HG02678 (cell line): ENCODE data around the gene GTF2IRD1.
"Not testable (repeated sequence)": the region's sequence is repeated elsewhere in the genome, so short reads cannot be mapped to it uniquely, and the experiment has no call there.

Experiments used
- ATAC-seq: cut with Tn5 transposase; IDR thresholded peaks from one replicate; pipeline ENCODE4 v1.9.1; 2021; ENCODE audit warnings: mild to moderate bottlenecking, moderate library complexity; ENCODE audit not compliant: unreplicated experiment

GTF2IRD1 gene

GRCh38 chr7:74466196-74466813, 12.6 kb downstream of the GTF2IRD1 start:
- no peak for ATAC-seq

GRCh38 chr7:74467876-74468275, 14.2 kb downstream of the GTF2IRD1 start:
- no peak for ATAC-seq

- ATAC-seq, result no peak
Observed at GRCh38 chr7:74470504-74470903, 16.8 kb downstream of the GTF2IRD1 start.

GRCh38 chr7:74473116-74473515, 19.4 kb downstream of the GTF2IRD1 start:
- no peak for ATAC-seq

GRCh38 chr7:74474271-74474865, 20.7 kb downstream of the GTF2IRD1 start:
- no peak for ATAC-seq

DNA sequence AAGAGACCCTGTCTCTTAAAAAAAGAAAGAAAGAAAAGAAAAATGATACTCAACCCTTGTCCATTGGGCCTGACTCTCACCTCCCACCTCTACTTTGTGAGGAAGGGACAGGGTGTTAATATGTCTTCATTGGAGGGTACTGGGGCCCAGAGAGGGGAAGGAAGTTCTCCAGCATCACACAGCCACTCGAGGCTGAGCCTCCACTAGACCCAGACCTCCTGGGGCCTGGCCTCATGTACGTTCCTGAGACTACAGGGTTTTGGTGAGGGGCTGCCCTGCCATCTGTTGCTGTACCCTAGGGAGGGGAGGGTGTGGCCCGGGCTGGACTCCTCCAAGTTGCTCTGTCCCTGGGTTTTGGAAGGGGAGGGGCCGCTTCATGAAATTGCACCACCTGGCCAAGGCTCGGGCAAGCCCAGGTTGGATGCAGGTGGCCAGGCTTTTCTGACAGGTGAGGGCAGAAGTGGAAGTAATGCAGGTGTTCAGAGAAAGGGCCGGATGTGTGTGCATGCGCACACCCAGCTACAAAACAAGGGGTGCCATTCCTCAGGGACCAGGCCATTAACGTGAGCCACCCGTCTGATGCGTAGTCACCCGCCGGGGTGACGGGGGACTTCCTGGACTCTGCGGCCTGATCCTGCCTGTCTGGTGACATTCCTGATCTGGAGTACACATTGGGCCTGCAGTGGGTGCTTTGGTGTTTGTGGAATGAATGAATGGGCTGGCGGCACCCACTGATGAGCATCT, 21.7 kb downstream of the GTF2IRD1 start:
- no peak for ATAC-seq

DNA sequence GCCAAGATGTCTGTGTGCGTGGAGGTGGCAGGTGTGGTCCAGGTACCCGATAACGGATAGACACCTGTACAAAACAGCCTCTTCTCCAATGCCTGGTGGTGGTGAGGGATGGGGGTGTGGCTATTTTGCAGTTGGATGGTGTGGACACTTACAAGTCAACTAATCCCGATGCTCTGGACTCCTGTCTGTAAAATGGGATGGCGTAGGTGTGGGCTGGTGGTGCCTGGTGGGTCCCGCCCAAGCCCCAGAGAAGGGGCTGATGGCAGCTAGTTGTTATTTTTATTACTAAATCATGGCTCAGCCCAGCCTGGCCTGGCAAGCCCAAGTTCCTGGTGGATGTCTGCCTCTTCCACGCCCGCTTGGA, 22.3 kb downstream of the GTF2IRD1 start:
- ATAC-seq, result no peak

DNA sequence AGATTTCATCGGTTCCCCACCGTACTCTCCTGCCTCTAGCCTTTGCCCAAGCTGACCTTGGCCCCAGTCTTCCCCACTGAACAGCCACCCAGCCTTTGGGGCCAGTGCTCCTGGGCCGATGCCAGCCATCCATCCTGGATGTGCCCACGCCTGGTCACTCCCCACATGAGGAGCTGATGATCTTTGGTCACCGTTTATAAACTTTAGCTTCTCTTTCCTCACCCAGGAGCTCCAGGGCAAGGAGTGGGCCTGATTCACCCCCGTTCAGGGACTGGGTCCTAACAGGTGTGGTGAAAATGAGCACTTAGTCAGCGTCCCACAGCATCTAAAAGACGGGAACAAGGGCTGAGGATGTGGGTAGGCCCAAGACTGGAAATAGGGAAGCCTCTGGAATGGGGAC, 22.9 kb downstream of the GTF2IRD1 start:
- no peak for ATAC-seq

GRCh38 chr7:74478671-74479065, 25.0 kb downstream of the GTF2IRD1 start:
- no peak for ATAC-seq

DNA sequence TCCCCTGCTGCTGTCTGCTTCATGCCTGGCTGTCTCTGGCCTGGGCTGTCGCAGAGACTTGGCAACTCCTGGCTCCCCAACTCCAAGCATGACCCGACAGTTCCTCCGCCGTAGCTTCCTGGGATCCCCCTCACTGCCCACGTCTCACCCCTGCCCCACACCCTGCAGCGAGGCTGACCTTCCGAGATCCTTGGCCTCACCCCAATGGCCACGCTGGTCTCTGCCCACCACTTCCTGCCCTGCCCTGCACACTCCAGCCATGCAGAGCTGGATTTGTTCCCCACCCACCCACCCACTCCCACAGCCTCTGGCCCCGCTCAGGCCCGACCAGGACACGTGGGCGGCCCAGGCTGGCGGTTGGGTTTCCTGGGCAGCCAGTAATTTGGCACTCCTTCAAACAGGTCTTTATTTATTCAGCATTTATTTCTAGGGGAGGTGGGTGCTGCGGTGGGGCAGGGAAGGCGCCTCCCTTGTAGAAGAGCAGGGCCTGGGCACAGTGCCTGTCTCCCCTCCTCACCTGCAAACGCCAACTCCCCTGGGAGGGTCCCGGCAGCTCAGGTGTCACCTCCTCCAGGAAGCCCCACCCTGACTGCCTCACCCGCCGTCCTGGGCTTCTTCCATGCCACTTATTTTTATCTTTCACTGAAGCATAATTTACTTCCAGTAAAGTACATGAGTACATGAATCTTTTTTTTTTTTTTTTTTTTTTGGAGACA, 25.5 kb downstream of the GTF2IRD1 start:
- no peak for ATAC-seq

DNA sequence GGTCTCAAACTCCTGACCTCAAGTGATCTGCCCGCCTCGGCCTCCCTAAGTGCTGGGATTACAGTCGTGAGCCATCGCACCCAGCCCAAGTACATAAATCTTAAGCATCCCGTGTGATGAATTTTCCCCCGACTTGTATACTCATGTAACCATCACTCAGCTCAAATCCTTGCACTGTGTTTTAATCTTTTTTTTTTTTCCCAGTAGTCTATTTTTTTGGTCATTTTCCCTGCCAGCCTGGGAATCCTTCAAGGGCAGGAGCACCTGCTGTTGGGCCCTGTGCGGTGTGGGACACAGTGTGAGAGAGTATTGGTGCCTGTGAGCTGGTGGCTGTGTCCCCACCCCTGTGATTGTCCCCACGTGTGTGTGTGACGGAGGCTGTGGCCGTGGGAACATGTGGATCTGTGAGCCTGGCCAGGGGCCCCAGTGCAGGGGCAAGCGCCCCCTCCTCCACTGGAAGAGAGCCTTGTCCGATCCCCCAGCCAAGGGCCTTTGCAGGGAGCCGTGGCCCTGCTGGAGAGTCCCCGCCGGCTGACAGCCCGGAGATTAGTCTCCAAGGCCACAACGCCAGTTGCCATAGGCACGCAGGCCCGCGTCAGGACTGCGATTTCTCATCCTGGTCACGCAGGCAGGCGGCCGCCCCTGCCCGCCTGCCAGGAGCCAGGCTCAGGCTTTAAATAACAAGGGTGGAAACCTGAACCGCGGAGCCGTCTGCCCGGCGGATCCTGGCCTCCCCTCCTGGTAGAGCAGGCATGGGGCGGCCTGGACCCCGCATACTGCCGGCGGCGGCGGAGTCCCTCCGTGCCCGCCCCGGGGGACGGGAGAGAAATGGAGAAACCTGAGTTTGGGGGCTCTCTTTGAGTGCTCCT, 26.5 kb downstream of the GTF2IRD1 start:
- no peak for ATAC-seq

DNA sequence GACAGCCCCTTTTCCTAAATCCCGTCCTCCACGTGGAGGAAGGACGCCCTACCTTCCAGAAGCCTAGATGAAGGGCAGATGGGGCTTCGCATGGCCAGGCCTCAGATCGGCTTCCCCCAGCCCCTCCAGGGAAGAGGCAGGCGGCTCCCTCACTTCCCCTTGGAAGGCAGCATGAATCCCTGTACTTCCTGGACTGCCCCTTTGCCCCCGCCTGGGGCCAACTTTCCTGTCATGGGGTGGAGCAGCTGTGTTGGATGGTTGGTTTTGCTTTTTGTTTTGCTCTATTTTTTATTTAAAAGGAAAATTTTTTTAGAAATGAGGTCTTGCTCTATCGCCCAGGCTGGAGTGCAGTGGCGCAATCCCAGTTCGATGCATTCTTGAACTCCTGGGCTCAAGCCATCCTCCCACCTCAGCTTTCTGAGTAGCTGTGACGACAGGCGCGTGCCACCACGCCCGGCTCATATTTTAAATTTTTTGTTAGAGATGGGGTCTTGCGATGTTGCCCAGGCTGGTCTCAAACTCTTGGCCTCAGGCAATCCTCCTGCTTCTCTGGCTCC, 27.2 kb downstream of the GTF2IRD1 start:
- no peak for ATAC-seq

DNA sequence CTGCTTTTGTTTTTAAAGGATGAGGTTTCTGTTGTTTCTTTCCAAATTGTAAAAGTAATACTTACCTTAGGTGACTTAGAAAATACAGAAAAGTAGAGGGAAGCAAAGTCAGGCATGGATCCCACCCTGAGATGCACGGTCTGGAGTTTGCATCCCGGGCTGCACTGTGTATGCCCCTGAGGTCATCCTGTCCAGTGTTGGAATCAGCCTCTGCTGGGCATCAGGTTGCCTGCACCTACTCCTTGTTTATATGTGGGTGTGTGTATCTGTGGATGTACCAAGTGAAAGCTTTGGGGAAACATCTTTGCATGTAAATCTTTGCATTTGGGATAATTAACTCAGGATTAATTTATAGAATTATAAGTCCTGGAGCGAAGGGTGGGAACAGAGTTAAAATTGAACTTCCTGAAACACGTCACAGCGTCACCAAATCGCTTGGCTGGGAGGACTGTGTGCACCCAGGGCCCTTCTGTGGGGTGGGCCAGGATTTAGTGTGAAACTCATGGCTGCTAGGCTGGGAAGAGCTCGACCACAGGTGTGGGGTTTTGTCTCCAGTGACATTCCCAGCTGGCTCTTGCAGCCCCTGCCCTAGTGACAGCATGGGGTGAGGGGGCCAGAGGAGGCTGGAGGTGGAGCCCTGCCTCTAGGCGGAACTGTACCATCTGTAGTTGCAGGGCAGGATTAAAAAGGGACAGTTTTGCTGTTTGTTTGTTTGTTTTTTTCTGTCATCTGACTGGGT, 27.9 kb downstream of the GTF2IRD1 start:
- no peak for ATAC-seq

DNA sequence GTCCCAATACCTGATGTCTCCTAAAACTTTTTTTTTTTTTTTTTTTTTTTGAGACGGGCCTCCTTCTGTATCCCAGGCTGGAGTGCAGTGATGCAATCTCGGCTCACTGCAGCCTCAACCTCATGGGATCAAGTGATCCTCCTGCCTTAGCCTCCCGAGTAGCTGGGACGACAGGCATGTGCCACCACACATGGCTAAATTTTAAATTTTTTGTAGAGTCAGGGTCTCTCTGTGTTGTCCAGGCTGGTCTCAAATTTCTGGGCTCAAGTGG, 28.4 kb downstream of the GTF2IRD1 start:
- ATAC-seq, result no peak

DNA sequence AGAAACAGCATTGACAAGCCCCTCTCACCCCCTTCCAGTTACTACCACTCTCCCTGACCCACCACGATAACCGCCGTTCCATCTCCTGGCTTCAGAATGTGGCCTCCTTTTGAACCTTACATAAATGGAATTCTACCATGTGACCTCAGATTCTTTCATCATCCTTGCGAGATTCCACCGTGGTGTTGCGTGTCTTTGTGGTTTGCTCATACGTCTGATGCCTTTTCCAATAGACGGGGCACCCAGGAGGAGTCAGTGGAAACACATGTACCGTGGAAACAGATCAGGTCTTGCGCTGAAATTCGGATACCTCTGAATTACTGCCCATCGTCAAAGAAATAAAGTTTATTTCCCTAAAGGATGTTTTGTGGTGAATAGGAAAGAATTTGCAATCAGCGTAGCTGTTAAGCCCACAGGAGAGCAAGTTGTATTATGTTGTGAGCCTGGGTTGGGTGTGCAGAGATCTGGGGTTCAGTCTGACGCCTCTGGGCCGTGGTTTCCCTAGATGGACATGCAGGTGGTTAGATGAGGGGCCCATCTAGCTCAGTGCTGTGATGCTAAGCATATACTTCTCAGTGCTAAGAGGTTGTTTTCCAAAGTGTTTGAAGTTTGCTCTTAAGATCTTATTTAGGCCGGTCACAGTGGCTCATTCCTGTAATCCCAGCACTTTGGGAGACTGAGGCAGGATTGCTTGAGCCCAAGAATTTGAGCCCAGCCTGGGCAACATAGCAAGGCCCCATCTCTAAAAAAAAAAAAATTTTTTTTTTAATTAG, 29.1 kb downstream of the GTF2IRD1 start:
- no peak for ATAC-seq

DNA sequence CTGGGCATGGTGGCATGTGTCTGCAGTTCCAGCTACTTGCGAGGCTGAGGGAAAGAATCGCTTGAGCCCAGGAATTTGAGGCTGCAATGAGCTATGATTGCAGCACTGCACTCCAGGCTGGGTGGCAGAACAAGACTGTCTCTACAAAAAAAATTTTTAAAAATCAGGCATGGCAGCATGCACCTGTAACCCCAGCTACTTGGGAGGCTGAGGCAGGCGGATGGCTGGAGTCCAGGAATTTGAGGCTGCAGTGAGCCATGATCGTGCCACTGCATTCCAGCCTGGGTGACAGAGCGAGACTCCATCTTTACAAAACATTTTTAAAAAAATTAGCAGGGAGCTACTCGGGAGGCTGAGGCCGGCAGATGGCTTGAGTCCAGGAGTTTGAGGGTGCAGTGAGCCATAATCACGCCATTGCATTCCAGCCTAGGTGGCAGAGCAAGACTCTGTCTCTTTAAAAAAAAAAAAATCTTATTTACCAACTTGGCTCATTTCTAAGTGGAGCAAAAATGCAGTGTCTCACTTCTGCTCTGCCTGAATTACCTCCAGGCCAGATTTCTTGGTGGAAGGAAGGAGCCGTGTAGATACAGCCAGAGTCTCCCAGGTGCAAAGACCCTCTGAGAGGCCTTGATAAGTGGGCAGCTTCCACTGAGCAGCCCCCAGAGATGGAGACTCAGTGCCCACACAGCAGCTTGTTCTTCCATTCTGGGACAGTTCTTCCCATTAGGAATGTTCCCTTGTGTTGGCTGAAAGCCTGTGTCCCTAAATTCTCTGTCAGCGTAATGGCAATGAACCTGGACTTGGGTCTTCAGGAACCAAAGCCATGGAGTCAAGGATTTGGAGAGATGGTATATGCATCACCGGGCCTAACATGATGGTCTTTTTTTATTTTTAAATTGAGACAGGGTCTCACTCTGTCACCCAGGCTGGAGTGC, 30.0 kb downstream of the GTF2IRD1 start:
- no peak for ATAC-seq

- ATAC-seq, result no peak
Observed at GRCh38 chr7:74485611-74486010, 31.9 kb downstream of the GTF2IRD1 start.

GRCh38 chr7:74488518-74489030, 34.9 kb downstream of the GTF2IRD1 start:
- not testable (repeated sequence) for ATAC-seq
